ENCODE results near the gene HRNR. TPM values are rescaled to one million over a fixed set of nuclear protein-coding genes. Genes with fewer than 3 reads are reported as not detected.
"Not testable (repeated sequence)": the region's sequence is repeated elsewhere in the genome, so short reads cannot be mapped to it uniquely, and the experiment has no call there.

HRNR gene
- total RNA-seq, 2 experiments from 2014 or later, result not detected

- H3K4me1 Mint-ChIP-seq; DNase-seq; H3K27me3 Mint-ChIP-seq; H3K27ac Mint-ChIP-seq; CTCF ChIA-PET; POLR2A ChIA-PET; H3K36me3 Mint-ChIP-seq (ENCODE audit: low read depth); H3K4me3 Mint-ChIP-seq: not testable (repeated sequence)
- H3K9me3 Mint-ChIP-seq, result peaks cover 22% of the 10 kb centered on the region
Observed at GRCh38 chr1:152215604-152216003, 8.4 kb downstream of the HRNR start.

DNA sequence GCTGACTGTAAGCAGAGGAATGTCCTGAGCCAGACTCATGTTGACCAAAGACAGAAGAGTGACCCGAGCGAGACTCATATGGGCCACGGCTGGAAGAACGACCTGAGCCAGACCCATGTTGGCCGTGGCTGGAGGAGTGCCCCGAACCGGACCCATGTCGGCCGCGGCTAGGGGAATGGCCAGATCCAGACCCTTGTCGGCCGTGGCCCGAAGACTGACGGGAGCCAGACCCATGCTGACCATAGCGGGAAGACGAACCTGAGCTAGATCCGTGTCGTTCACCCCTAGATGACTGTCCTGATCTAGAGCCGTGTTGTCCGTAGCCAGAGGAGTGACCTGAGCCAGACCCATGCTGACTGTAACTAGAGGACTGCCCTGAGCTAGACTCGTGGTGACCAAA lies 9.1 kb downstream of the HRNR start:
- H3K27me3 Mint-ChIP-seq; H3K4me1 Mint-ChIP-seq; H3K27ac Mint-ChIP-seq; DNase-seq; POLR2A ChIA-PET; CTCF ChIA-PET; H3K36me3 Mint-ChIP-seq (ENCODE audit: low read depth); H3K4me3 Mint-ChIP-seq: not testable (repeated sequence)
- H3K9me3 Mint-ChIP-seq, result peaks cover 15% of the 10 kb centered on the region

- H3K9me3 Mint-ChIP-seq, result no peaks in the 10 kb centered on the region
- no peaks in the 10 kb centered on the region for H3K4me1 Mint-ChIP-seq
- H3K36me3 Mint-ChIP-seq (ENCODE audit: low read depth), result no peaks in the 10 kb centered on the region
- peaks cover 16% of the 10 kb centered on the region for H3K27me3 Mint-ChIP-seq
- no peak overlapping the region for H3K4me3 Mint-ChIP-seq
- DNase-seq, result no peak
- ChIA-PET CTCF (interaction anchor here (0.6 to 2.1 kb wide), 4 partner anchors 11 to 261 kb away, joined by 3 to 9 read pairs (median 4); no protein-coding TSS in a partner anchor), POLR2A (no interaction called here)
- no peak overlapping the region for H3K27ac Mint-ChIP-seq
Observed at GRCh38 chr1:152198982-152199381, 25.0 kb downstream of the HRNR start.

- H3K27ac Mint-ChIP-seq, result no peak overlapping the region
- no peak overlapping the region for H3K4me3 Mint-ChIP-seq
- H3K27me3 Mint-ChIP-seq, result peaks cover 16% of the 10 kb centered on the region
- ChIA-PET CTCF (interaction anchor here (1.1 to 2.1 kb wide), 3 partner anchors 9 to 262 kb away, joined by 3 to 9 read pairs (median 4); no protein-coding TSS in a partner anchor), POLR2A (no interaction called here)
- H3K9me3 Mint-ChIP-seq, result no peaks in the 10 kb centered on the region
- DNase-seq, result no peak
- no peaks in the 10 kb centered on the region for H3K36me3 Mint-ChIP-seq (ENCODE audit: low read depth)
- no peaks in the 10 kb centered on the region for H3K4me1 Mint-ChIP-seq
Observed at GRCh38 chr1:152197361-152197941, 26.5 kb downstream of the HRNR start.

- H3K27me3 Mint-ChIP-seq, result peaks cover 29% of the 10 kb centered on the region
- POLR2A ChIA-PET, result no interaction called here
- H3K27ac Mint-ChIP-seq, result no peak overlapping the region
Observed at GRCh38 chr1:152191711-152192110, 32.3 kb downstream of the HRNR start.

GRCh38 chr1:152191260-152191659 lies 32.7 kb downstream of the HRNR start:
- H3K36me3 Mint-ChIP-seq (ENCODE audit: low read depth), result no peaks in the 10 kb centered on the region
- peaks cover 9% of the 10 kb centered on the region for H3K4me1 Mint-ChIP-seq
- H3K4me3 Mint-ChIP-seq, result no peak overlapping the region
- no peaks in the 10 kb centered on the region for H3K9me3 Mint-ChIP-seq
- POLR2A ChIA-PET, result no interaction called here
- no peak for DNase-seq
- no peak overlapping the region for H3K27ac Mint-ChIP-seq
- H3K27me3 Mint-ChIP-seq, result peaks cover 31% of the 10 kb centered on the region
- CTCF ChIA-PET, result interaction anchor here (1.2 to 2.6 kb wide), 3 partner anchors 136 to 267 kb away, joined by 3 to 17 read pairs (median 3); no protein-coding TSS in a partner anchor

More at GRCh38 chr1:152191711-152192110, 32.3 kb downstream of the HRNR start:
- CTCF ChIA-PET, result interaction anchor here (1.2 to 2.6 kb wide), 3 partner anchors 136 to 266 kb away, joined by 3 to 17 read pairs (median 3); no protein-coding TSS in a partner anchor
- DNase-seq, result no peak
- Mint-ChIP-seq H3K36me3 (ENCODE audit: low read depth) (no peaks in the 10 kb centered on the region), H3K4me3 (no peak overlapping the region), H3K4me1 (peaks cover 9% of the 10 kb centered on the region), H3K9me3 (no peaks in the 10 kb centered on the region)

DNA sequence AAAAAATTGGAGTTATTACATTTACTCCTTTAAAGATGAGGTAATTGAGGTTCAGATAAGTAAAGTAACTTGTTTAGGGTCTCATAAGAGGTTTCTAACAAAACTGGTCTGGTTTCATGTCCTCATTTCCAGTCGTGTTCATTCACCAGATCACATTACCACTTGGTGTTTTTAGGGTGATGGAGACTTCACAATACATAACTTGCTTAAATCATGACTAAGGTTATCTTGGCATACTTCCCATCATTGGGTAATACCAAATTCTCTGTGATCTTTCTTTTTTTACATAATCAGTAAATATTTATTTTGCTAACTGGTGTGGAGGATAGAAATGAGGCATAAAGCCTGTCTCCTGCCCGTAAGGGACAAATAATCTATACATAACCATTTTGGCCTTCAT lies 33.4 kb downstream of the HRNR start:
- CTCF ChIA-PET, result interaction anchor here (1.3 to 2.6 kb wide), 2 partner anchors 157 to 268 kb away, joined by 3 to 17 read pairs; no protein-coding TSS in a partner anchor
- Mint-ChIP-seq H3K4me1 (peaks cover 9% of the 10 kb centered on the region), H3K4me3 (no peak overlapping the region), H3K36me3 (ENCODE audit: low read depth) (no peaks in the 10 kb centered on the region), H3K9me3 (no peaks in the 10 kb centered on the region), H3K27ac (no peak overlapping the region), H3K27me3 (peaks cover 32% of the 10 kb centered on the region)
- POLR2A ChIA-PET, result no interaction called here
- DNase-seq, result no peak

DNA sequence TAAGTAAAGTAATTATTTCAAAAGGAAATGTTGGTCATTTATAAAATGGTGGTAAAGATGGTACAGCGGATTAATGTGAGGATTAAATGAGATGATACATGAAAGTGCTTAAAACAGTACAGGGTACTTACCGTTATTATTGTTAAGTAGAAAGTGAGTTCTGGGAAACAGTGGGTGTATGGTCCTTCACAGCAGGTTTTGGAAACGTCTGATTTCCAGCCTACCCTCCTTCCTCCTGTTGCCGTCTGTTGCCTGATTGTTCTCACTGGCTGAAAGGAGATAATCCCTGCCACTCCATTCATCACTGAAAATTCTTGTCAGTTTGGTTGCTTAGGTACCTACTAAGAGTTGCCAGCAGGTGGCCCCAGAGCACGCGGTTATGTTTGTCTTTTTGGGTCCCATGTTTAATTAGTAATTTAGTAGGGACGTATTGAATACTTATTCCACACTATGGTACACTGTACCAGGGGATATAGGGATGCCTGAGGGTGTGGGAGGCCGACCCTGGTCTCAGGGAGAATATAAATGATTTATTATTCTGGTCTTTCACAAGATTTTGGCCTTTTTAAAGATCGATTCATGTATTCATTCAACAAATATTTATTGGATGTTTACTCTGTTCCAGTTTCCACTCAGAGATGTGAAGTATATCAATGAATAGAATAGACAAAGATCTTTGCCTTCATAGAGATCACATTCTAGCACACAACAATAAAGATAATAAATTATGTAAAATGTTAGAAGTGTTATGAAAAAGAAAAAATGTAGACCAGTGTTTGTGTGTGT lies 34.1 kb downstream of the HRNR start:
- ChIA-PET CTCF (interaction anchor here (0.7 to 12.4 kb wide), 18 partner anchors 9 to 269 kb away, joined by 3 to 174 read pairs (median 6); no protein-coding TSS in a partner anchor), POLR2A (interaction anchor here (0.6 to 1.0 kb wide), 3 partner anchors 136 to 269 kb away, joined by 3 to 7 read pairs (median 3); no protein-coding TSS in a partner anchor)
- H3K27ac Mint-ChIP-seq, result no peak overlapping the region
- peak; percentile 71 for DNase-seq
- H3K36me3 Mint-ChIP-seq (ENCODE audit: low read depth), result no peaks in the 10 kb centered on the region
- H3K4me1 Mint-ChIP-seq, result peaks cover 9% of the 10 kb centered on the region
- peak overlapping the region; percentile 68 for H3K4me3 Mint-ChIP-seq
- H3K27me3 Mint-ChIP-seq, result peaks cover 39% of the 10 kb centered on the region
- H3K9me3 Mint-ChIP-seq, result no peaks in the 10 kb centered on the region

DNA sequence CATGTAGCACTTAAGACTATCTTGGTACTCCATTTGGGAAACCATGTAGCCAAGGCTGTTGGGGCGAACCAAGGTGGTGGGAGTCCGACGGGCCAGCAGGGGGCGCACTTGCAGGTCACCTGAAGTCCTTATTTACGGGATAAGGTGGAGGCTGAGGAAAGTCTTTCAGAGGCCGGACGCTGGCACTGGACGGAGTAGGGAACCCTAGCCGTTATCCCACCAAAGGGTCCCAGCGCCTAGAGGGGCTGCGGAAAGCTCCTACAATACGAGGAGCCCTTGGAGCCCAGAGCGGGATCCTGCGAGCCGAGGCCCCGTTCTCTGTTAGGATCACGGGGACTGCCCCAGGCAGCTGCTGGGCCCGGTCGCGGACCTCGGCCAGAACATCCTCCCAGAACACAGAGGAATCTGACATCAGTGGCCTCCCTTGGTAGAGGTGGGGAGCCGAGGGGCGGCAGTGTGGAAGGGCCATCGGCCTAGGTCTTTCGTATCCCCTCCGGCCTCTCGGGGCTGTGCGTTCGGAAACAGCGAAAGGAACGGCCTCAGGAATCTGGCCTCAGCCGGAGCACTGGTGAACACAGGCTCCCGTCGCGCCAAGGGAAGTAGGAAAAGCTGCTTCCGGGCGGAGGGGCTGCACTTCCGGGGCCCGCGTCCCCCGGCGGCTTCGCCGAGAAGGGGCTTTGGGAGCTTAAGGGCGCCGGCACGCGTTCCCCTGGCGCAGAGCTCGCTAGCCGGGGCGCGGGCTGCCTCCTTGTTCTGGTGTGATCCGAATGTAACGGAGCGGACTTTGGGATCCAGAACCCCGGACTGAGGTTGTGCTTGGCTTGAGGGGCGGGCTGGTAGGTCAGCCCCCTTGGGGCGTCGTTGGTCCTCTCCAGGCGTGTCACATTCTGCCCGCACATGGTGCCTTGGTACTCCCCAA lies 35.1 kb downstream of the HRNR start:
- peak overlapping the region; percentile 68 for H3K4me3 Mint-ChIP-seq
- no peaks in the 10 kb centered on the region for H3K36me3 Mint-ChIP-seq (ENCODE audit: low read depth)
- H3K27ac Mint-ChIP-seq, result no peak overlapping the region
- ChIA-PET POLR2A (interaction anchor here (0.6 to 1.0 kb wide), 3 partner anchors 136 to 270 kb away, joined by 3 to 7 read pairs (median 3); no protein-coding TSS in a partner anchor), CTCF (interaction anchor here (0.6 to 12.4 kb wide), 22 partner anchors 9 to 270 kb away, joined by 3 to 174 read pairs (median 5); no protein-coding TSS in a partner anchor)
- H3K9me3 Mint-ChIP-seq, result no peaks in the 10 kb centered on the region
- H3K27me3 Mint-ChIP-seq, result peaks cover 47% of the 10 kb centered on the region
- H3K4me1 Mint-ChIP-seq, result peaks cover 9% of the 10 kb centered on the region
- DNase-seq, result peak; percentile 80

DNA sequence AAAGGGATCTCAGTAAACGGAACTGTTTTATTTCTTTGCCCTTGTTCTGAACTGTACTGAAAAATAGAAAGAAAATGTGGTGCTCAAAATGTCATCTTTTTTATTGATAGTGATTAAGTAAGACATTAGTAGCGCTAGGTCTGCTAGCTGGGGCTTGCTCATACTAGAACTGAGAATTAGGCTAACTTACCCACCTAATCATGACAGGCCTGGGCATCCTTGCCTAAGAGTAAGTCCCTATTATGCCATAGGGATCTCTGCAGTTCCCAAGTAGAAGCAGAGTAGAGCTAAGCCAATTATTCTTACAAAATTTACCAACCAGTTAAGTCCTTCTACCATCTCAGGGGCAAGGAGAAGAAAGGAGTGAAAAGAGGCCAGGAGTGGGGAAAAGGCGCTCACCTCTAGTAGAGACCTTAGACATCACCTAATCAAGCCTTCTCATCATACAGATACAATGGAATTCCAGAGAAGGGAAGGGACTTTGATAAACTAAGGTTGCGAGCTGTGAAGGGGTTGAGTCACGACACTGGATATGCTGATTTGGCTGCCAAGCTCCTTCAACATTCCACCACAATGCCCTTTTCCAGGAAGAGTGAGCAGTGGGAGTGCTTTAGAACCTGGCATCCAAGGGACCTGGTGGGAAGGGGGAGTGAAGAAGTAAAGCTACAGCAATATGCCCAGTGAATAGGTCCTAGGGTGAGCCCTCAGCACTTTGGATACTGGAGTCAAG lies 37.3 kb downstream of the HRNR start:
- H3K9me3 Mint-ChIP-seq, result no peaks in the 10 kb centered on the region
- H3K27ac Mint-ChIP-seq, result no peak overlapping the region
- ChIA-PET CTCF (interaction anchor here (1.1 to 12.4 kb wide), 9 partner anchors 12 to 272 kb away, joined by 3 to 174 read pairs (median 4); no protein-coding TSS in a partner anchor), POLR2A (interaction anchor here (0.8 to 1.8 kb wide), 3 partner anchors 76 to 271 kb away, joined by 3 to 4 read pairs (median 4); no protein-coding TSS in a partner anchor)
- H3K4me1 Mint-ChIP-seq, result peaks cover 16% of the 10 kb centered on the region
- H3K4me3 Mint-ChIP-seq, result no peak overlapping the region
- peaks cover 42% of the 10 kb centered on the region for H3K27me3 Mint-ChIP-seq
- no peak for DNase-seq
- H3K36me3 Mint-ChIP-seq (ENCODE audit: low read depth), result no peaks in the 10 kb centered on the region

DNA sequence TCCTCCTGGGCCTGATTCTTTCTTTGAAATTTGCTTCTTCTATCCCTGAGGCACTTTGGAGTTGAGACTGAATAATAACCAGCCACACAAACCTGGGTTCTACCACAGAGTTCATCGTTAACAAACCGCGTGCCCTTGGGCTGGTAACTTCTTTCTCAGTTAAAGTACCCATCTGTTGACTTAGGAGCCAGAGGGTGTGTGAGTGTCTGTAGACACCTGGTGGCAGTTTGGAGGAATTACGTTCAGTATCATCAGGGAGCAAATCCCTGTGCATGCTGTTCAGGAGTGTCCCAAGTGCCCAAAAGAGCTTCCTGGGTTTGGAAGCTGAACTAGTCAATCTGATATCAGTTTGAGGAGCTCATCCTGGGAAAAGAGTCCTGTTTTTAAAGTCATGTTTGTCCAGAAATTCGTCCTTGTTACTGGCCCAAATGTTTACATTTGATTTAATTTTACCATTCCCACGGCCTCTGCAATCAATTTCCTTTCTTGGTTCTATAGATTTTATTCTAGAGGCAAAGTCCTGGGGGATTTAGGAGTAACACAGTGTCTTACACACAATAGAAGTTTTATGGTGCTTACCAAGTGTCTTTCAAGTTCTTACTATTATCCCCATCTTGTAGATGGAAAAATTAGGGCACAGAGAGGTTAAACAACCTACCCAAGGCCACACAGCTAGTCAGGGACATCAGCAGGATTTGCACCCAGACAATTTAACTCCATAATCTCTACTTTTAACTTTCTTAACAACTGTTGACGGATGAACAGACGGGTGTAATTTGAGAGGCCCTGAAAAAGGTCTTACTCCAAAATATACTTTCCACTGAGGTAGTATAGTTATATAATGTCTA lies 38.2 kb downstream of the HRNR start:
- Mint-ChIP-seq H3K36me3 (ENCODE audit: low read depth) (no peaks in the 10 kb centered on the region), H3K4me3 (no peak overlapping the region), H3K4me1 (peaks cover 16% of the 10 kb centered on the region), H3K9me3 (no peaks in the 10 kb centered on the region), H3K27me3 (peaks cover 34% of the 10 kb centered on the region), H3K27ac (no peak overlapping the region)
- ChIA-PET POLR2A (interaction anchor here (1.2 to 1.8 kb wide), 3 partner anchors 75 to 132 kb away, joined by 3 to 4 read pairs (median 4); no protein-coding TSS in a partner anchor), CTCF (interaction anchor here (1.0 to 12.4 kb wide), 10 partner anchors 11 to 273 kb away, joined by 3 to 174 read pairs (median 5); partner anchors contain the start of gene S100A11)
- peak; percentile 31 for DNase-seq

All from activated CD4-positive, alpha-beta memory T cell treated with anti-CD3 and anti-CD28 coated beads, Interleukin-2, amount 10 ng/mL, durations not matched to agents 7 days and 5 days (primary cell).